H1 (cell line): ENCODE data around the gene TWIST2. TPM values are rescaled to one million over a fixed set of nuclear protein-coding genes. Genes with fewer than 3 reads are reported as not detected.

Experiments used
- CTCF ChIA-PET: fragments of 300-600 bp; sonication (Branson Sonifier 250); formaldehyde crosslinking; loops from one replicate; lab custom pipeline; 2021; ENCODE audit not compliant: partially characterized antibody; lab: Charles Lee
- POLR2A ChIA-PET: fragments of 300-600 bp; sonication (Branson Sonifier 250); formaldehyde crosslinking; loops from one replicate; lab custom pipeline; 2021; ENCODE audit warnings: inconsistent platforms; ENCODE audit not compliant: partially characterized antibody; lab: Charles Lee
- DNase-seq, 2 experiments: peaks; one replicate each; pipeline versions ENCODE4 v3.0.0 to v3.0.0-alpha.2; 2010 to 2022; ENCODE audit warnings: low spot score in 2 of 2, low read depth in 1 of 2, mixed read lengths in 1 of 2
- FAIRE-seq: peaks from 2 replicates; lab custom pipeline; 2011; peaks lifted over from hg19 to GRCh38; lab: Jason Lieb, UNC
- H2AFZ ChIP-seq: 2 replicates; pipeline ENCODE4 v1.8.1; 2012; ENCODE audit warnings: low read length, inconsistent platforms
- H2AK5ac ChIP-seq: 2 replicates; pipeline ENCODE4 v1.6.1; 2013; ENCODE audit warnings: low read depth, low read length
- H2BK120ac ChIP-seq: replicated peaks from 2 replicates; pipeline ENCODE3; 2013; ENCODE audit warnings: low read depth, low read length, inconsistent platforms
- H2BK12ac ChIP-seq: 2 replicates; pipeline ENCODE4 v1.6.1; 2013; ENCODE audit warnings: low read depth, low read length
- H2BK15ac ChIP-seq: 2 replicates; pipeline ENCODE4 v1.6.1; 2013; ENCODE audit warnings: low read length
- H2BK20ac ChIP-seq: 2 replicates; pipeline ENCODE4 v1.6.1; 2013; ENCODE audit warnings: low read length
- H2BK5ac ChIP-seq: 2 replicates; pipeline ENCODE4 v1.6.1; 2013; ENCODE audit warnings: low read depth, low read length
- H3K14ac ChIP-seq: 2 replicates; pipeline ENCODE4 v1.6.1; 2013; ENCODE audit warnings: inconsistent platforms; ENCODE audit not compliant: insufficient read length
- H3K18ac ChIP-seq: 2 replicates; pipeline ENCODE4 v1.6.1; 2013; ENCODE audit warnings: low read length; ENCODE audit errors: extremely low read depth
- H3K23ac ChIP-seq: 2 replicates; pipeline ENCODE4 v1.6.1; 2013; ENCODE audit warnings: inconsistent platforms; ENCODE audit not compliant: insufficient read length
- H3K23me2 ChIP-seq: 2 replicates; pipeline ENCODE4 v1.6.1; 2013; ENCODE audit warnings: low read depth, low read length
- H3K27ac ChIP-seq: 2 replicates; pipeline ENCODE4 v1.6.1; 2011; ENCODE audit warnings: low read depth, low read length, inconsistent platforms
- H3K27me3 ChIP-seq, 4 experiments: replicated peaks in 1 of 4; 1 replicate in 1 of 4; 2 replicates in 3 of 4; pipeline versions ENCODE4 v1.6.1 to v1.8.1; 2011 to 2013; ENCODE audit warnings: low read length in 3 of 4, mild to moderate bottlenecking in 3 of 4, inconsistent platforms in 2 of 4, mixed read lengths in 2 of 4, moderate library complexity in 1 of 4; ENCODE audit not compliant: control insufficient read depth in 3 of 4, insufficient read depth in 3 of 4; ENCODE audit errors: extremely low read depth in 1 of 4
- H3K36me3 ChIP-seq, 4 experiments: 2 replicates each; pipeline versions ENCODE4 v1.6.1 to v1.8.1; 2011 to 2013; ENCODE audit warnings: mild to moderate bottlenecking in 4 of 4, low read length in 3 of 4, moderate library complexity in 2 of 4, control low read depth in 1 of 4, inconsistent platforms in 1 of 4; ENCODE audit not compliant: insufficient read depth in 4 of 4, control insufficient read depth in 2 of 4
- H3K4ac ChIP-seq: replicated peaks from 2 replicates; pipeline ENCODE3; 2013; ENCODE audit warnings: low read length, low read depth, mixed read lengths, inconsistent platforms; ENCODE audit not compliant: insufficient read length
- H3K4me1 ChIP-seq, 4 experiments: replicated peaks in 1 of 4; 1 replicate in 1 of 4; 2 replicates in 3 of 4; pipeline versions ENCODE4 v1.6.1 to v1.8.1; 2011 to 2013; ENCODE audit warnings: low read length in 3 of 4, inconsistent platforms in 2 of 4, mixed read lengths in 1 of 4; ENCODE audit not compliant: insufficient read depth in 4 of 4, control insufficient read depth in 3 of 4
- H3K4me2 ChIP-seq, 2 experiments: 2 replicates each; pipeline versions ENCODE4 v1.6.1 to v1.8.1; 2011 to 2013; ENCODE audit warnings: low read depth in 2 of 2, low read length in 2 of 2, control low read depth in 1 of 2, inconsistent platforms in 1 of 2, mild to moderate bottlenecking in 1 of 2; ENCODE audit not compliant: insufficient read depth in 1 of 2
- H3K4me3 ChIP-seq, 4 experiments: fragments of 200-600, 300-600 bp in 1 of 4; sonication (generic), shearing (Covaris generic), sonication (Bioruptor Twin) in 1 of 4; 2 replicates each; pipeline versions ENCODE4 v1.5.1 to v1.8.1; 2011 to 2016; ENCODE audit warnings: low read length in 4 of 4, low read depth in 3 of 4, control low read depth in 2 of 4, inconsistent platforms in 2 of 4, mild to moderate bottlenecking in 2 of 4, mixed read lengths in 1 of 4, moderate library complexity in 1 of 4; ENCODE audit not compliant: insufficient read depth in 2 of 4; ENCODE audit errors: extremely low read depth in 1 of 4
- H3K56ac ChIP-seq: replicated peaks from 2 replicates; pipeline ENCODE3; 2013; ENCODE audit warnings: low read depth, mild to moderate bottlenecking, mixed read lengths, low read length, inconsistent platforms; ENCODE audit not compliant: insufficient read length
- H3K79me1 ChIP-seq: 2 replicates; pipeline ENCODE4 v1.6.1; 2013; ENCODE audit warnings: low read depth, low read length, control low read depth
- H3K79me2 ChIP-seq, 2 experiments: 2 replicates each; pipeline versions ENCODE4 v1.6.1 to v1.8.1; 2012 to 2013; ENCODE audit warnings: low read length in 2 of 2, mild to moderate bottlenecking in 2 of 2, inconsistent platforms in 1 of 2; ENCODE audit not compliant: insufficient read depth in 2 of 2, control insufficient read depth in 1 of 2
- H3K9ac ChIP-seq, 4 experiments: replicated peaks in 1 of 4; 1 replicate in 1 of 4; 2 replicates in 3 of 4; pipeline versions ENCODE4 v1.6.1 to v1.8.1; 2011 to 2013; ENCODE audit warnings: low read depth in 3 of 4, low read length in 3 of 4, control low read depth in 2 of 4, mild to moderate bottlenecking in 2 of 4, moderate library complexity in 2 of 4, inconsistent platforms in 1 of 4; ENCODE audit errors: extremely low read depth in 1 of 4
- H3K9me3 ChIP-seq, 2 experiments: 2 replicates each; pipeline versions ENCODE4 v1.6.1 to v1.8.1; 2012 to 2013; ENCODE audit warnings: mild to moderate bottlenecking in 2 of 2, moderate library complexity in 2 of 2, control low read depth in 1 of 2, inconsistent platforms in 1 of 2, low read depth in 1 of 2, low read length in 1 of 2, mixed read lengths in 1 of 2; ENCODE audit not compliant: insufficient read depth in 2 of 2
- H4K20me1 ChIP-seq, 2 experiments: replicated peaks in 1 of 2; 2 replicates each; pipeline versions ENCODE3 to v1.8.1; 2011 to 2013; ENCODE audit warnings: inconsistent platforms in 2 of 2, low read length in 2 of 2, mild to moderate bottlenecking in 1 of 2; ENCODE audit not compliant: insufficient read depth in 2 of 2, control insufficient read depth in 1 of 2
- H4K5ac ChIP-seq: 2 replicates; pipeline ENCODE4 v1.6.1; 2013; ENCODE audit warnings: low read length, low read depth, mixed read lengths, inconsistent platforms; ENCODE audit not compliant: insufficient read length
- H4K8ac ChIP-seq: 2 replicates; pipeline ENCODE4 v1.8.0; 2013; ENCODE audit warnings: mild to moderate bottlenecking, moderate library complexity, low read length, inconsistent platforms; ENCODE audit not compliant: insufficient read depth; ENCODE audit errors: extremely low read depth
- H4K91ac ChIP-seq: replicated peaks from 2 replicates; pipeline ENCODE3; 2013; ENCODE audit warnings: low read length, mixed read lengths, inconsistent platforms; ENCODE audit not compliant: insufficient read length
- BCL11A ChIP-seq, 2 experiments: IDR thresholded peaks; one replicate each; pipeline ENCODE4 v1.6.1; 2011; ENCODE audit warnings: low read depth in 2 of 2, low read length in 2 of 2, mild to moderate bottlenecking in 2 of 2
- CHD1 ChIP-seq: IDR thresholded peaks from 2 replicates; pipeline ENCODE4 v1.6.1; 2012; ENCODE audit warnings: low read depth, low read length, improper control_type of control experiment
- CREB1 ChIP-seq: IDR thresholded peaks from 2 replicates; pipeline ENCODE4 v1.6.1; 2012; ENCODE audit warnings: inconsistent platforms
- FOSL1 ChIP-seq: IDR thresholded peaks from 2 replicates; pipeline ENCODE4 v1.6.1; 2011; ENCODE audit warnings: mild to moderate bottlenecking, low read depth, low read length, moderate library complexity; ENCODE audit not compliant: insufficient read depth
- HDAC2 ChIP-seq, 2 experiments: fragments of 300-600 bp in 1 of 2; sonication (generic) in 1 of 2; IDR thresholded peaks; 2 replicates each; pipeline ENCODE4 v1.6.1; 2011 to 2012; ENCODE audit warnings: low read depth in 2 of 2, low read length in 2 of 2, mild to moderate bottlenecking in 2 of 2, moderate library complexity in 2 of 2, borderline replicate concordance in 1 of 2, inconsistent platforms in 1 of 2
- KDM4A ChIP-seq: IDR thresholded peaks from one replicate; pipeline ENCODE4 v1.7.1; 2012; ENCODE audit warnings: low read depth, mild to moderate bottlenecking, moderate library complexity, low read length, inconsistent platforms; ENCODE audit not compliant: severe bottlenecking
- NRF1 ChIP-seq: IDR thresholded peaks from 2 replicates; pipeline ENCODE4 v1.6.1; 2011; ENCODE audit warnings: mild to moderate bottlenecking, low read depth, low read length, improper control_type of control experiment
- PHF8 ChIP-seq: fragments of 200-600 bp; sonication (generic); conservative IDR thresholded peaks from 2 replicates; pipeline ENCODE4 v1.7.1; 2012; ENCODE audit warnings: low read depth, mild to moderate bottlenecking, inconsistent platforms, low read length, moderate library complexity
- RFX5 ChIP-seq: IDR thresholded peaks from 2 replicates; pipeline ENCODE4 v1.6.1; 2011; ENCODE audit warnings: low read depth, low read length, improper control_type of control experiment, borderline replicate concordance
- SIN3A ChIP-seq, 2 experiments: IDR thresholded peaks in 1 of 2; conservative IDR thresholded peaks in 1 of 2; 2 replicates each; pipeline ENCODE4 v1.6.1; 2011 to 2012; ENCODE audit warnings: low read length in 2 of 2, improper control_type of control experiment in 1 of 2, low read depth in 1 of 2, mild to moderate bottlenecking in 1 of 2
- SRF ChIP-seq: IDR thresholded peaks from 2 replicates; pipeline ENCODE4 v1.6.1; 2011; ENCODE audit warnings: mild to moderate bottlenecking, low read depth, low read length, moderate library complexity
- TAF7 ChIP-seq: optimal IDR thresholded peaks from 2 replicates; pipeline ENCODE3; 2011; ENCODE audit warnings: low read depth, mild to moderate bottlenecking, inconsistent platforms, low read length, moderate library complexity, borderline replicate concordance
- WGBS, 2 experiments: shearing (Covaris generic) in 1 of 2; methylation state at CpG; one replicate each; pipeline versions ENCODE4 v1.1.6 to v1.1.7; 2013 to 2015; ENCODE audit warnings: low lambda C conversion rate in 2 of 2, mixed read lengths in 2 of 2, inconsistent platforms in 1 of 2, low coverage in 1 of 2, missing lambda C conversion rate in 1 of 2; ENCODE audit not compliant: insufficient replicate concordance in 2 of 2, insufficient coverage in 1 of 2, insufficient read length in 1 of 2; ENCODE audit errors: extremely low coverage in 1 of 2, missing lambda C conversion rate in 1 of 2; 5-methylcytosine and 5-hydroxymethylcytosine counted together
- polyA plus RNA-seq, 7 experiments: library from polyadenylated mRNA; depleted of rRNA in 3 of 7; stranded (reverse) in 5 of 7; unstranded in 2 of 7; fragments of >200 nt in 5 of 7; fragments of 200-250 nt in 2 of 7; gene quantifications; 1 replicate in 5 of 7; 2 replicates in 1 of 7; 4 replicates in 1 of 7; pipeline versions ENCODE4 v1.2.1 to v1.2.3, GENCODE V29; 2011 to 2013; ENCODE audit warnings: missing spikeins in 2 of 7, mixed read lengths in 2 of 7
- total RNA-seq: library from RNA; stranded (reverse); fragmentation: NEBNext Ultra II Directional; extraction: Animal tissue kit (Norgen Biotek cat#: 25700); gene quantifications from 2 replicates; pipeline ENCODE4 v1.2.1, GENCODE V29; 2021

The TWIST2 gene
- total and polyA plus RNA-seq, 2 of the 8 experiments (the other 6 are each of a cell fraction or from before 2014, with no cell fraction given), result 2.6 to 4.3 TPM

GRCh38 chr2:238911376-238912227, 63.7 kb downstream of the TWIST2 start:
- Histone ChIP-seq H2BK15ac (no peak overlapping the region), H4K8ac (no peak overlapping the region), H3K23ac (no peak overlapping the region), H3K9ac (no peak overlapping the region), H4K91ac (no peak overlapping the region), H3K36me3 (no peaks in the 10 kb centered on the region; a peak in 1 of 8 replicates), H3K27me3 (no peaks in the 10 kb centered on the region), H2BK5ac (no peak overlapping the region), H3K4ac (no peak overlapping the region), H3K9me3 (peaks cover 0 to 2% of the 10 kb centered on the region in 2 experiments; a peak in 1 of 4 replicates), H3K4me2 (no peak overlapping the region), H2AK5ac (no peak overlapping the region; the same call in 1 of the 2 replicates), H4K20me1 (peaks cover 0 to 13% of the 10 kb centered on the region in 2 experiments), H3K79me1 (no peaks in the 10 kb centered on the region), H3K18ac (no peak overlapping the region), H3K14ac (no peak overlapping the region), H2AFZ (no peak overlapping the region), H2BK12ac (no peak overlapping the region), H2BK120ac (no peak overlapping the region), H3K27ac (no peak overlapping the region), H3K4me3 (no peak overlapping the region), H3K56ac (no peak overlapping the region), H3K4me1 (peaks cover 0 to 4% (median 1%) of the 10 kb centered on the region in 4 experiments; a peak in 2 of 7 replicates), H4K5ac (no peak overlapping the region), H3K23me2 (peaks cover 21% of the 10 kb centered on the region; the same call in 1 of the 2 replicates), H2BK20ac (no peak overlapping the region), H3K79me2 (no peaks in the 10 kb centered on the region)
- POLR2A ChIA-PET, result no interaction called here
- CTCF ChIA-PET, result no interaction called here
- FAIRE-seq (no peak), DNase-seq (no peak)
- WGBS, 2 experiments, result 78% methylated on average over 21 of the region's 21 CpGs; no CpG with 5 or more reads in 1 of the 2 experiments
- TF ChIP-seq NRF1 (no peak), RFX5 (no peak), CHD1 (no peak), HDAC2 (IDR thresholded peaks at IDR 0.05; ENCODE audit: borderline replicate concordance in 1 of 2, low read depth in 2 of 2, low read length in 2 of 2) (no peak), SRF (no peak), CREB1 (no peak), SIN3A (conservative IDR thresholded peaks at IDR 0.05 in 1 of 2, IDR thresholded peaks at IDR 0.05 in 1 of 2; ENCODE audit: low read depth in 1 of 2, low read length in 2 of 2) (no peak), KDM4A (no peak), PHF8 (no peak), BCL11A (IDR thresholded peaks at IDR 0.05; ENCODE audit: low read depth in 2 of 2, low read length in 2 of 2) (no peak), TAF7 (no peak), FOSL1 (no peak)
